ENCODE data around the gene MGST2.

DNA sequence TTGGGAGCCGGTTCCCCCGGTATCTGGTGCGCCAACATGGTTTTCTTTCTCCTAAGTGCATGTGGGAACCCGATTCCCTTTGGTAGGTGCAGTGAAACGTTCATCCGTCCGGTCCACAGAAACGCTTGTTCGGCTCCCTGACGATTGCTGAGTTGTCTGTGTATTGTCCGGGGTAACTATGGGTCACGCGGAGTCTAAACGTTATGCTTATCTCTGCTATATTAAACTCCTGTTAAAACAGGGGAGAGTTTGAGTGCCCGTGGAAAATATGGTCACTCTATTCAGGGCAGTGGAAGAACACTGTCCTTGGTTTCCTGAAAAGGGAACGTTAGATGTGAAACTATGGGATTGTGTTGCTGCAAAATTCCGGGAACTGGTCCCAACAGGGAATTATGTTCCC, 32.4 kb upstream of the MGST2 start:
- TF ChIP-seq, protein P1, sequence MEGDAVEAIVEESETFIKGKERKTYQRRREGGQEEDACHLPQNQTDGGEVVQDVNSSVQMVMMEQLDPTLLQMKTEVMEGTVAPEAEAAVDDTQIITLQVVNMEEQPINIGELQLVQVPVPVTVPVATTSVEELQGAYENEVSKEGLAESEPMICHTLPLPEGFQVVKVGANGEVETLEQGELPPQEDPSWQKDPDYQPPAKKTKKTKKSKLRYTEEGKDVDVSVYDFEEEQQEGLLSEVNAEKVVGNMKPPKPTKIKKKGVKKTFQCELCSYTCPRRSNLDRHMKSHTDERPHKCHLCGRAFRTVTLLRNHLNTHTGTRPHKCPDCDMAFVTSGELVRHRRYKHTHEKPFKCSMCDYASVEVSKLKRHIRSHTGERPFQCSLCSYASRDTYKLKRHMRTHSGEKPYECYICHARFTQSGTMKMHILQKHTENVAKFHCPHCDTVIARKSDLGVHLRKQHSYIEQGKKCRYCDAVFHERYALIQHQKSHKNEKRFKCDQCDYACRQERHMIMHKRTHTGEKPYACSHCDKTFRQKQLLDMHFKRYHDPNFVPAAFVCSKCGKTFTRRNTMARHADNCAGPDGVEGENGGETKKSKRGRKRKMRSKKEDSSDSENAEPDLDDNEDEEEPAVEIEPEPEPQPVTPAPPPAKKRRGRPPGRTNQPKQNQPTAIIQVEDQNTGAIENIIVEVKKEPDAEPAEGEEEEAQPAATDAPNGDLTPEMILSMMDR (IDR thresholded peaks at IDR 0.05; ENCODE audit: poor library complexity) = no peak
- no peak for TF ChIP-seq EZH2 (IDR thresholded peaks at IDR 0.05; ENCODE audit: borderline replicate concordance)

All from hepatocyte (in vitro differentiated cells).